Measurements from ENCODE around the gene CYP1A2. TPM values are rescaled to one million over a fixed set of nuclear protein-coding genes. Genes with fewer than 3 reads are reported as not detected.

The CYP1A2 gene
- total RNA-seq, 4 donors from 2014 or later = 0.37 TPM; not detected in 3

GRCh38 chr15:74790080-74790916 lies 41.7 kb downstream of the CYP1A2 start:
- TF ChIP-seq, protein P1, sequence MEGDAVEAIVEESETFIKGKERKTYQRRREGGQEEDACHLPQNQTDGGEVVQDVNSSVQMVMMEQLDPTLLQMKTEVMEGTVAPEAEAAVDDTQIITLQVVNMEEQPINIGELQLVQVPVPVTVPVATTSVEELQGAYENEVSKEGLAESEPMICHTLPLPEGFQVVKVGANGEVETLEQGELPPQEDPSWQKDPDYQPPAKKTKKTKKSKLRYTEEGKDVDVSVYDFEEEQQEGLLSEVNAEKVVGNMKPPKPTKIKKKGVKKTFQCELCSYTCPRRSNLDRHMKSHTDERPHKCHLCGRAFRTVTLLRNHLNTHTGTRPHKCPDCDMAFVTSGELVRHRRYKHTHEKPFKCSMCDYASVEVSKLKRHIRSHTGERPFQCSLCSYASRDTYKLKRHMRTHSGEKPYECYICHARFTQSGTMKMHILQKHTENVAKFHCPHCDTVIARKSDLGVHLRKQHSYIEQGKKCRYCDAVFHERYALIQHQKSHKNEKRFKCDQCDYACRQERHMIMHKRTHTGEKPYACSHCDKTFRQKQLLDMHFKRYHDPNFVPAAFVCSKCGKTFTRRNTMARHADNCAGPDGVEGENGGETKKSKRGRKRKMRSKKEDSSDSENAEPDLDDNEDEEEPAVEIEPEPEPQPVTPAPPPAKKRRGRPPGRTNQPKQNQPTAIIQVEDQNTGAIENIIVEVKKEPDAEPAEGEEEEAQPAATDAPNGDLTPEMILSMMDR (IDR thresholded peaks at IDR 0.05) = no peak
- no peak for DNase-seq (ENCODE audit: low spot score)
- ATAC-seq (ENCODE audit: low FRiP score) = no peak

- DNase-seq (ENCODE audit: low spot score) (no peak), ATAC-seq (ENCODE audit: low FRiP score) (no peak)
- TF ChIP-seq, protein P1 (IDR thresholded peaks at IDR 0.05) = no peak
Measured at GRCh38 chr15:74791007-74791406, 42.4 kb downstream of the CYP1A2 start.

DNA sequence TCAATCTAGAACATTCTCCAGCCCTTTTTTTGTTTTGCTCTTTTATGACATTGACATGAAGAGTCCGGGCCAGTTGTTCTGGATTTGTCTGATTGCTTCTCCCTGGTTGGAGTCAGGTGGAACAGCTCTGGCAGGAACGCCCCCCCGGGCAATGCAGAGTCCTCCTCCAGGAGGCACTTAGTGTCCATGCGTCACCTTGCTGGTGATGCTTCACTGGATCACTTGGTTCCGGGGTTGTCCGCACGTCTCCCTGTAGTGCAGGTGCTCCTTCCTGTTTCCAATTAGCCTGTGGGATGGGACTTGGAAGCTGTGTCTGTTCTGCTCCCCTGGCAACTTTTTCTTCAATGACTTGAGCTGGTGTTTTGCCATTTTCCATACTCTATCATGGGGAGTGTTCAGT lies 43.0 kb downstream of the CYP1A2 start:
- DNase-seq (ENCODE audit: low spot score) = no peak
- ATAC-seq (ENCODE audit: low FRiP score) = no peak
- TF ChIP-seq, protein P1 (IDR thresholded peaks at IDR 0.05) = no peak

GRCh38 chr15:74792227-74793016 lies 43.8 kb downstream of the CYP1A2 start:
- DNase-seq (ENCODE audit: low spot score) (no peak), ATAC-seq (ENCODE audit: low FRiP score) (no peak)
- TF ChIP-seq, protein P1 (IDR thresholded peaks at IDR 0.05) = no peak

- TF ChIP-seq, protein P1 (IDR thresholded peaks at IDR 0.05) = no peak
- ATAC-seq (ENCODE audit: low FRiP score) (no peak), DNase-seq (ENCODE audit: low spot score) (no peak)
Measured at GRCh38 chr15:74793135-74794028, 44.7 kb downstream of the CYP1A2 start.

DNA sequence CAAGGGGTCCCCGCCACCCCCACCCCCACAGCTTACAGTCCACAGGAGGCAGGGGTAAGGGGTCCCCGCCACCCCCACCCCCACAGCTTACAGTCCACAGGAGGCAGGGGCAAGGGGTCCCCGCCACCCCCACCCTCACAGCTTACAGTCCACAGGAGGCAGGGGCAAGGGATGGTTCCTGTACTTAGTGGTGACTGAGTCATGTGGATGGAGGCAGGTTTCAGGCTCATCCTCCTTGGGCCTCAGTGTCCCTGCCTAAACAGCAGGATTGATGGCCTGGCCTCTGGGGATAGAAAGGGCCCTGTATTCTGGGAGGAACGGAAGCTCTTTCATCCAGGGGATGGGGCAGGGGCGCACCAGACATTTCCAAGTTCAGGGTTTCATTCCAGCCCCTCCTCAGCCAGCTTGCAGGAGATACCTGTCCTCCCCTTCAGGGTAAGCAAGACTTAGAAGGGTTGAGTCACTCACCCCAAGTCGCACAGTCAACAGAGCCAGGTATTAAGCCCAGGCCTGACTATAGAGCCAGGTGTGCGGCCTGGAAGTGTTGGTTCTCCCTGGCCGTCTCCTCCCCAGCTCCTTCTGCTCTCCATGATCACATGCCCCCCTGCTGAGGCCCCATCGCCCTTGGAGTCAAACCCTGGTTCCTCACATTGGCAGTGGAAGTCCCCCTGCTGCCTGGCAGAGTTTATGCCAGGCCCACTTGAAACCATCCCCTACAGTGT lies 45.8 kb downstream of the CYP1A2 start:
- DNase-seq (ENCODE audit: low spot score) = no peak
- TF ChIP-seq, protein P1 (IDR thresholded peaks at IDR 0.05) = no peak
- no peak for ATAC-seq (ENCODE audit: low FRiP score)

All from omental fat pad (tissue), 4 donors.